Caki2 (cell line): Measurements from ENCODE around the gene PLEK2. TPM values are rescaled to one million over a fixed set of nuclear protein-coding genes. Genes with fewer than 3 reads are reported as not detected.
"Not testable (repeated sequence)": the region's sequence is repeated elsewhere in the genome, so short reads cannot be mapped to it uniquely, and the experiment has no call there.

Source experiments
- DNase-seq: peaks from one replicate; pipeline ENCODE4 v3.0.0-alpha.2; 2015; ENCODE audit warnings: low read depth
- in situ Hi-C: cut with HindIII; loops from 2 replicates; pipeline ENCODE4 v1.10.0; 2016; ENCODE audit warnings: low sequenced_read_pairs, low pct_unique_long_range_greater_than_20kb, mixed read lengths
- total RNA-seq: library from RNA; depleted of rRNA; stranded (reverse); fragments of >200 nt; shearing (Covaris generic); gene quantifications from 2 replicates; pipeline ENCODE4 v1.2.3, GENCODE V29; 2014; ENCODE audit warnings: low replicate concordance; rRNA removed

Gene PLEK2, protein sequence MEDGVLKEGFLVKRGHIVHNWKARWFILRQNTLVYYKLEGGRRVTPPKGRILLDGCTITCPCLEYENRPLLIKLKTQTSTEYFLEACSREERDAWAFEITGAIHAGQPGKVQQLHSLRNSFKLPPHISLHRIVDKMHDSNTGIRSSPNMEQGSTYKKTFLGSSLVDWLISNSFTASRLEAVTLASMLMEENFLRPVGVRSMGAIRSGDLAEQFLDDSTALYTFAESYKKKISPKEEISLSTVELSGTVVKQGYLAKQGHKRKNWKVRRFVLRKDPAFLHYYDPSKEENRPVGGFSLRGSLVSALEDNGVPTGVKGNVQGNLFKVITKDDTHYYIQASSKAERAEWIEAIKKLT
- 7.3 and 12.0 TPM in 2 replicates for total RNA-seq

DNA sequence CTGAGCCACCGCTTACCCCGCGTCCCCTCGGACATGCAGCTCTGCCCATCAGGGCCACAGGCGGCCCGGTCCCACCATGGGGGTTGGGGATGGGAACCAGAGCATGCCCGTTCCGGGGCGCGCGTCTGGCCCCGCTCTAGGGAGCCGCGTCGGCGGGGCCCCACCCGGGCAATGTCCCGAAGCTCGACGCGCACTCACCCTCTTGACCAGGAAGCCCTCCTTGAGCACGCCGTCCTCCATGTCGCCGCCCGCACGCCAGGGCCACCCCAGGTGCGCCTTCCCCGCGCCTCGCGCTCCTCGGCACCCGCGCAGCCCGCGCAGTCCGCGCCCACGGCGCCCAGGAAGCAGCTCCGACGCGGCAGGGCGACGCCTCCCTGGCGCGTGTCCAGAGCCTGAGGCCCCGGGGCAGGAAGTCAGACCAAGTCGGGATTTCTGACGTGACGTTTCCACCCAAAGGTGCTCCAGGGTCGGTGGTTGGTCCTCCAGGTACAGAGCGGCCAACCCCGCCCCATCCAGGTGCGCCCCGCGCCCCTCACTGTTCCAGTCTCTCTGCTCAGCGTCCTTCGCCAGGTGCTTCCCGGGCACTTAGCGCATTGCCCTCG, at the start of gene PLEK2:
PLEK2 (minus strand) TSS at position 346 of the 602 bp plus-strand sequence; CDS start at position 240, 106 bp downstream.
- peak; percentile 12 for DNase-seq
- in situ Hi-C loops, result no loop called here

DNA sequence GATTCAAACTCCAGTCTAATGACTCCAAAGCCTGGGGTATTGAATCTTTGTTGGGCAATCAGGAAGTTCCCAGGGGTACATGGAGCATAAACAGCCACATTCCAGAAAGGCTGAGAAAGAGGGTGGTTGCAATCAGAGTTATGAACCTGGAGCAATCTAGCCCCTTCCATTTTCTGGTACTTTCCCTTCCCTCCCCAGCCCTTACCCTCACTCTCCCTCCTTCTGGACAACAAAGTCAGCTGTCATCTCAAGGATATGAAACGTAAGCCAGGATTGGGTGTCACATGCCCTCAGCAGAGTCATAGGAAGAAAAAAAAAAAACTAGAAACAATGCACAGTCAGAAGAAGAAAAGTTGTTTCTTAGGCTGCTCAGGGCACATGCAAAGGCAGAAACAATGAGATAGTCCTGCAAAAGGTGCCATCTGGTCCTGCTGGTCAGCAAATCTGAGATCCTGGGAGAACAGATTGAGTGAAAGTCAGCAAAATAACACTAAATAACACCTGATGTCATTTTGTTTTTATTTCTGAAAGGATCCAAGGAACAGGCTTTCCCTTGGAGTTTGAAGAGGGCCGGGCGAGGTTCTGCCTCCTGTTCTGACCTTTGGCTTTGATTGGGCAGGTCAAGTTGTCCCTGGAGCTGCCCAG, 49.5 kb upstream of the PLEK2 start:
- DNase-seq, result peak; percentile 19
- in situ Hi-C loops, result no loop called here

DNA sequence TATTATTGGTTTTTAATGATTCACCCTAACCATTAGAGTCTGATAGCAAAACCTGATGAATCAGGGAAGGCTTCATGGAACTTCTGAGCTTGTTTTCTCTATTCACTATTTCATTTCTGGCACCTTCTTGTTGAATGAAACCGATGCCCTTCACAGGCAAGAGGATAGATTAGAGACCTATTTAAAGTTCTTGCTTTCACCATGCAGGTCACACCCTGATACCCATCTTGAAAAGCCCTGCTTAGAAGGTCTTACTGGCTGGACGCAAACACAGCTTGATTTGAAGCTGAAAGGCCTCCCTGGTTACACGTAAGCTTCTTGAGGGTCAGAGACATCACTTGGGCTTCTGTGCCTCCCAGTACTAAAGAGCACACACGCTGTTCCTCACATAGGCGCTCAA, 47.4 kb upstream of the PLEK2 start:
- in situ Hi-C loops, result no loop called here
- no peak for DNase-seq

DNA sequence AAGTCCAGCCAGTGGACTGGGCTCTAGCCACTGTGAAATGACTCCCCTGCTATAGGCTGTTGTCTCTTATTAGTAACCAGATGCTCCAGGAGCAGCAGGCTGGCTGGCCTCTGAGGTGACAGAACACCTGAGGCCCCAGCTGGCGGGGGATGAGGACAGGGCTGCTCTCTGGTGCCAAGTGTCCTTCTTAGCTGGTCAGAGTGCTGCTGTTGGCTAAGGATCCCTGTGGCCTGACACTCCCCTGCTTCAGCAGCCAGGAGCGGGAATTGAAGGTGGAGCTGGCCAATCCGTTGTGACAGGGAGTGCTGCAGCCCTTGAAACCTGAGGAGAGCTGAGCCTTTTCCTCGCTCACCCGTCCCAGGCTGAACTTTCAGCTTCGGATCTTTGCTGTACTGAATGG, 45.8 kb upstream of the PLEK2 start:
- in situ Hi-C loops, result no loop called here

DNA sequence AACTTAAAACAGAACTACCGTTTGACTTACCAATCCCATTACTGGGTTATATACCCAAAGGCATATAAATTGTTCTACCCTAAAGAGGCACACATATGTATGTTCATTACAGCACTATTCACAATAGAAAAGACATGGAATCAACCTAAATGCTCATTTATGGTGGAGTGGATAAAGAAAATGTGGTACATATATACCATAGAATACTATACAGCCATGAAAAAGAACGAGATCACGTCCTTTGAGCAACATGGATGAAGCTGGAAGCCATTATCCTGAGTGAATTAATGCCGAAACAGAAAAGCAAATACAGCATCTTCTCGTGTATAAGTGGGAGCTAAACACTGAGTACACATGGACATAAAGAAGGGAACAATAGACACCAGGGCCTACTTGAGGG, 44.8 kb upstream of the PLEK2 start:
- in situ Hi-C loops, result no loop called here

More for the DNA sequence above, 45.8 kb upstream of the PLEK2 start:
- no peak for DNase-seq

DNA sequence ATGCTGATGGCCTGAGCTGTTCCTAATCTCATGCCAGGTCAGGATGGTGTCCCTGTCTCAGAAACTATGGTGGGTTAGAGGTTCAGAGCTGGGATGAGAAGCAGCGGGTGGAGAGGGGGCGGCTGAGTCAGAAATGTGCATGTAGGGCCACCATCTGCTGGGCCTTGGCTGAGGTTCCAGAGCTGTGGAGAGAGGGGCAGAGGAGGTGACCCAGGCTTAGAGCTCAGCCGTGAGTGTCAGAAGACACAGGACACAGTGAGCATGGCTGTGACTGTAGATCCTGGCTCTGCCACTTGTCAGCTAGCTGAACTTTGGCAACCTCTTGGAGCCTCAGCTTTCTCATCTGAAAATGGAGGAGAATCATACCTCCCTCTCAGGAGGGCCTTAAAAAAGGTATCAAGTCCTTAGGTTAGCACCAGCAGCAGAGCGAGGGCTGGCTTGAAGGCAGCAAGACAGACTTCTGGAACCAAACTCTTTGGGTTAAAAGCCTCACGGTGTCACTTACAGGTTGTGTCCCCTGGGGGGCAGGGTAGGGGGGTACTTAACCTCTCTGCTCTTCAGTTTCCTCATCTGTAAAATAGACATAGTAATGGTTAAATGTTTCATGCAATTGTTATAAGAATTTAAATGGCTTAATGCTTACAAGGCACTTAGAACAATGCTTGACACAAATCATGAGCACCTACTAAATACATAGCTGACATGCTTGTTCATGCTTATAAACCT, 41.8 kb upstream of the PLEK2 start:
- DNase-seq, result no peak
- in situ Hi-C loops, result no loop called here

More for the DNA sequence above, 44.8 kb upstream of the PLEK2 start:
- no peak for DNase-seq

DNA sequence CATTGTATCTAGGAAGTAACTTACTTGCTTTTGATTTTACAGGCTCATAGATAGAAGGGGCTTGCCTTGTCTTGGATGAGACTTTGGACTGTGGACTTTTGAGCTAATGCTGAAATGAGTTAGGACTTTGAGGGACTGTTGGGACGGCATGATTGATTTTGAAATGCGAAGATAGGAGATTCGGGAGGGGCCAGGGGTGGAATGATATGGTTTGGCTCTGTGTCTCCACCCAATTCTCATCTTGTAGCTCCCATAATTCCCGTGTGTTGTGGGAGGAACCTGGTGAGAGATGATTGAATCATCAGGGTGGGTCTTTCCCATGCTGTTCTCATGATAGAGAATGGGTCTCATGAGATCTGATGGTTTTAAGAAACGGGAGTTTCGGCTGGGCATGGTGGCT, 39.7 kb upstream of the PLEK2 start:
- DNase-seq, in situ Hi-C loops: not testable (repeated sequence)

DNA sequence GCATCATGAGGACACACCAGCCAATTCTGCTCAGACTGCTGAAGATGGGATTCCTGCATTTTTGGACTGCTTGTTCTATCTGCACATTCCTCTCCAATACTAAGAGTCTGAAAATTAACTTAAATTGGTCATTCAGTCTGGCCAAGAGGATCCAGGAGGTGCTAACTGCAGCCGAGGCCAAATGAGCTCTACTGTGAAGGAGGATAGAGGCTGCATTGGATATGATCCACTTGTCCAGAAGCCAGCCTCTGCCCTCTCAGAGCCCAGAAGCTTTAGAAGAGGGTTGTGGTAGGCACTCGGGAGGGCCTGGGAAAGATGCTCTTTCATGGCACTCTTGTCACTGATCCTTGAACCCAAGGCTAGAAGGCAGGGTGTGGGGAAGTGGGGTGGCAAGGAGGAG, 37.1 kb upstream of the PLEK2 start:
- in situ Hi-C loops, result no loop called here

DNA sequence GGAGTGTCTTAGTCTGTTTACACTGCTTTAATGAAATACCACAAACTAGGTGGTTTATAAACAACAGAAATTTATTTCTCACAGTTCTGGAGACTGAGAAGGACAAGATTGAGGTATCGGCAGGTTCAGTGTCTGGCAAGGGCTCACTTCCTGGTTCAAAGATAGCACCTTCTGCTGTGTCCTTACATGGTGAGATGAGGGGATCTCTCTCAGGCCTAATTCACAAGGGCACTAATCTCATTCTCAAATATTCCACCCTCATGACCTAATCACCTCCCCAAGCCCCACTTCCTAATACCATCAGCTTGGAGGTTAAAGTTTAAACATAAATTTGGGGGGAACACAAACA, 35.0 kb upstream of the PLEK2 start:
- in situ Hi-C loops, result no loop called here

More for the DNA sequence above, 37.1 kb upstream of the PLEK2 start:
- no peak for DNase-seq

DNA sequence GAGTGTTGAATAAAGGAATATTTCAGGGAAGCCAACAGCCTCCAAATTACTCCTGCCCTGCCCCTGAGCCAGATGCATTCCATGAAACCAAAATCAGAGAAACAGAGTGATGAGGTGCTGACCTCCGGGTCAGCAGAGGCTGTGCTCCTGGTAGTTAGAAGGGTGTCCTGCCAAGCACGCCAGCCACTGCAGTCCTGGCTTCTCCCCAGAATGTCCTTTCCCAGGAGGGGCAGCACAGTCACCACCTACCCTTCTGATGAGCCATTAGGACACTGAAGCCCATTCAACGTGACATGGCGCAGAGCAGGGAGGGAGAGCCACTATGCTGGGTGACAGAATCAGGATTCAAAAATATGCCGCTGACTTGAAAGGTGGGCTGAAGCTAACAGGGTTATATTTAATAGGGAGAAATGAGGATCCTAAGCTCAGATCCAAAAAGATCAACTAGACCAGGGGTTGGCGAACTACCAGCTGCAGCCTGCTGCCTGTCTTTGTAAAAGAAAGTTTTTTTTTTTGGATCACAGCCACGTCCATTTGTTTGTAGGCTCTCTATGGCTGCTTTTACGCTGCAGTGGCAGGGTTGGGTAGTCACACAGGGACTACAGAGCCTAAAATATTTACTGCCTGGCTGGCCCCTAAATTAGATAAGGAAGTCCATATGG, 34.5 kb upstream of the PLEK2 start:
- DNase-seq, result no peak
- in situ Hi-C loops, result no loop called here

More for the DNA sequence above, 35.0 kb upstream of the PLEK2 start:
- no peak for DNase-seq

DNA sequence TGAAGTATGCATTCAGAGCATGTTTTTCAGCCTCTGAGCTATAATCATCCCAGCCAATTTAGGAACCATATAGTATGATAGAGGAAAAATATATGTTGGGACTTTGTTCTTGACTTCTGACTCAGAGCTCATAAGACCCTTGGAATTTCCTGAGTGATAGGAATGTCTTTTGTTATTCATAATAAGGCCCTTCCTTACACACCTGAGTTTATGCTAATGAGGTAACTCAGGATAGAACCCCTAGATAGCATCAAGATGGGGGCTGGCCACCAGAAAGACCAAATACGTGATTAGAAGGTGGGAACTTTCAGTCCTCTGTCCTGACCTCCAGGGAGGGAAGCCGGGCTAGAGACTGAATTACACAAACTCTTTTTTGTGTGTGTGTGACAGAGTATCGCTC, 32.4 kb upstream of the PLEK2 start:
- in situ Hi-C loops, result no loop called here
- DNase-seq, result no peak

DNA sequence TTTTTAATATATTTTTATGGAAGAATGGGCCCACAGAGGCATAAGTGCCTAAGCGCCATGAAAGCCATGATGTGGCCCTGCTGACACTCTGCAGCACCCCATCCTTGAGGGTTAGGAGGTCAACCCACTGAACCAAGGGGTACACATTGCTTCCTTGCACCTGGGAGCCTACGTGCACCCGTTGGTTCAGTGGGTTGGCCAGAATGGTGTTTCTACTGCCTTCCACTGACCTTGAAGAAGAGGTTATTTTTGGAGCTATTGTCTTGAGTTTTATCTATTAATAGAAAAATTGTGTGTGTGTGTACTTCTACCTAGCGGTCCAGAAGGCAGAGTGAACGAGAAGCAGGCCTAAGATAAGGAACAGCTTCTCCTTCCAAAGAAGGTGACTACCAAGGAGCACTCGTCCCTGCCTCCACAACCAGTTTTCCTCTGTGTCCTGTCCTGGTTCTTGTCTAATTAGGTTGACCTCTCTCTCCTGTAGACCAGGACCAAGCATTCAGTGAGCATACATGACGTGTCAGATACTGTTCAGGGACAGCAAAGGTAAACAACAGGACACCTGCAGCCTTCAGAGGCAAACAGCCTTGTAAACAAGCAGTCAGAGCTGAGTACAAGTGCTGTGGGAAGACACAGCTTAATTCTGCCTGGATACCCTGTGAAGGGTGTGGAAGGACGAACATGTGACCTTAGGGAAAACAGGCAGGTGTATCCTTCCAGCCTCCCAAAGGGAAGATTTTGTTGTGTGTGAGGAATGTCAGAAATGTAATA, 30.4 kb upstream of the PLEK2 start:
- no peak for DNase-seq
- in situ Hi-C loops, result no loop called here

DNA sequence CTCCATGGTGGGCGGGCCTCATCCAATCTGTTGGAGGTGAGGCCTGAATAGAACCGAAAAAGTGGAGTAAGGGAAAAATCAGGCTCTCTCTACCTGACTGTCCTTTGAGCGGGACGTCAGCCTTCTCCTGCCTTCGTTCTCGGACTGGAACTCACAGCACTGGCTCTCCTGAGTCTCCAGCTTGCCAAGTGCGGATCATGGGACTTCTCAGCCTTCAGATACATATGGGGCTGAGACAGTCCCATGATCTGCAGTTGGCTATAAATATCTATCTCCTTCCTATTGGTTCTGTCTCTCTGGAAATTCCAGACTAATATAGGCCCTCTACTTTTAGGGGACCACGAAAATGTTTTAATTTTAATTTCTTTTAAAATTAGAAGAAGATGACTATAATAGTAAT, 29.7 kb upstream of the PLEK2 start:
- in situ Hi-C loops, result no loop called here
- no peak for DNase-seq

DNA sequence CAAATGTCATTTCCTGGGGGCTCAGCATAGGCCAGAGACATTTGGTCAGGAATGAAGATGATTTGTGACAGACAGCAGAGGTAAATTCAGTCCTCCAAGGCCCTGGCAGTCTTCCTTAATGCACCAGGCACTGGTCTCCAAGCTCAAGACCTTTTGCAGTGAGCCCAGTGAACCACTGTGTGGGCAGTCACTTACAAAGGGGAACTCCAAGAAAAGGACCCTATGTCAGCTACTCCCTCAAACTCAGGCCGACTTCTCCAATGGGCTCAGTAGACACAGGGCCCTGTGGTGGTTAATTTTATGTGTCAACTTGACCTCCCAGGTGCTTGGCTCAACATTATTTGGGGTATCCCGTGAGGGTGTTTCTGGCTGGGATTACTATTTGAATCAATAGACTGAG, 29.3 kb upstream of the PLEK2 start:
- no peak for DNase-seq
- in situ Hi-C loops, result no loop called here

DNA sequence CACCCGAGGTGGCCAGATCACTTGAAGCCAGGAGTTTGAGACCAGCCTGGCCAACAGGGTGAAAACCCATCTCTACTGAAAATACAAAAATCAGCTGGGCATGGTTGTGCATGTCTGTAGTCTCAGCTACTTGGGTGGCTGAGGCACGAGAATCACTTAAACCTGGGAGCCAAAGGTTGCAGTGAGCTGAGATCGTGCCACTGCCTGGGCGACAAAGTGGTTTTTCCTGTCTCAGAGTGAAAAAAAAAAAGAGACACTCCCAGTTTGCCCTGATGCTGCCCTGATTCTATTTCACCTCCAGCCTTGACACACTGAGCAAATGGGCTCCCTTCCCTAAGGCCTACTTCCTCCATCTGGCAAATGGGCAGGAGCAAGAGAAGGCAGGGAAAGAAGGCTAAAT, 28.5 kb upstream of the PLEK2 start:
- no peak for DNase-seq
- in situ Hi-C loops, result no loop called here

DNA sequence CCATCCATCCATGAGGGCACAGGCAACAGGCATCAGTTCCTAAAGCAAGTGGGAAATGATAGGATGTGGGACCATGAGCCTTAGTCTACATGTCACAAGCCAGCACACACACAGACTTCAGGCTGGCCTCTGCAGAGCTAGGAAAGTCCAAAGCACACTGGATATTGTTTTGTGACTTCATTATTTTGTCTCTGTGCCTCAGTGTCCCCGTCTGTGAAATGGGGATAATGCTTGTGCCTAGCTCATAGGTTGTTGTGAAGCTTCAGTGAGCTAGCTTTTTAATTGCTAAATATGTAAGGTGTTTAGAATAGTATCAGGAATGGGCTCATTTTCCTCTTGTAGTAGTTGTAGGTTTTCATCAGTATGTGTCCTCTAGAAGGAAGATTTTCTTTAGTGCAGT, 27.0 kb upstream of the PLEK2 start:
- in situ Hi-C loops, result no loop called here
- no peak for DNase-seq

DNA sequence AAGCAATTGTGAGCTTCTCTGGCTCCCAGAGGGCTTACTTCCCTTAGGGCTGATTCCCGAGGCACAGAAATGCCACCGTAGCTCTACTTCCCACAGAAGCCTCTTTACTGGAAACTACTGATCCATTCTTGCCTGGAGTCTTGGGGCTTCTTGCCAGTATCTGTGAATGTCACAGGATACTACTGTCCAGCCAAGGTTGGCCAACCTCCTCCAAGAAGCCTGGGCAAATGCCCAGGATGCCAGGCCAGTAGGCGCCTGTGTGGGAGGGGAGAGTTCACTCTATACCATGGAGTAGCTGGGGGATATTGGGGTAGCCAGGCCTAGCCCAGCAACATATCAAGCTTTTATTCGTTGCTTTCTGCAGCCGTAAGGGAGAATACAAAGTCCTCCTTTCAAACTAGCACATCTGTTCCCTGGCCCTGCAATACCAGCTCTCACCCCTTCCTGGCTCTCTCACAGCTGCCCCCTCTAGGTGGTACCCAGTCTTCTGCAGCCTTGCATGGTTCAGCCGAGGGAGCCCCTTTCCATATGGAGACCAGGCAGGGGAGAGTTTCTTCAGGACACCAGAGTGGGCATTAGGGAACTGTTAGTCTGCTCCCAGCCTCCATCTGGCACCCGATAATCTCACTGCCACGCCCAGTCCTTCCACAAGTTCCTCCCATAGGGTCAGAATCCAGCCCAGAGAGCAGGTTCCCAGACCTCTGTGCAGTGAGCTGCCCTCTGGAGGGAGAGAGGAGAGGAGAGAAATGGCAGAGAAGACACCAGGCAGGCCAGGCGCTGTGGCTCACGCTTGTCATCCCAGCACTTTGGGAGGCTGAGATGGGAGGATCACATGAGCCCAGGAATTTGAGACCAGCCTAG, 24.3 kb upstream of the PLEK2 start:
- DNase-seq, result no peak
- in situ Hi-C loops, result no loop called here
